ENCODE results near the gene ING5. TPM values are rescaled to one million over a fixed set of nuclear protein-coding genes. Genes with fewer than 3 reads are reported as not detected.

ING5 gene
- total and polyA plus RNA-seq, 2 donors (not counting 3 experiments of a cell fraction or from before 2014, with no cell fraction given) = 24.5 to 33.4 TPM

- Histone ChIP-seq H3K9me1 (replicated peaks; ENCODE audit: control insufficient read depth, extremely low read depth, insufficient read depth, low read length) (no peaks in the 10 kb centered on the region), H3K4me3 (replicated peaks in 1 of 3; ENCODE audit: insufficient read depth in 1 of 3, low read depth in 1 of 3, low read length in 3 of 3) (no peak overlapping the region), H3K27ac (ENCODE audit: insufficient read depth, low read depth, low read length) (no peak overlapping the region), H3K9me3 (replicated peaks; ENCODE audit: control insufficient read depth, insufficient read depth, low read length) (no peaks in the 10 kb centered on the region), H3K4me2 (ENCODE audit: insufficient read depth, low read length) (no peak overlapping the region), H3K36me3 (ENCODE audit: control insufficient read depth in 2 of 2, extremely low read depth in 1 of 2, insufficient read depth in 2 of 2, low read length in 2 of 2) (peaks cover 0 to 11% of the 10 kb centered on the region in 2 experiments), H3K4me1 (ENCODE audit: control insufficient read depth, extremely low read depth, insufficient read depth, low read length) (no peaks in the 10 kb centered on the region), H3K27me3 (ENCODE audit: control insufficient read depth in 2 of 2, insufficient read depth in 2 of 2, low read length in 2 of 2) (no peaks in the 10 kb centered on the region), H3K9ac (replicated peaks; ENCODE audit: extremely low read depth, insufficient read depth, low read length) (no peak overlapping the region), H3K79me2 (ENCODE audit: control insufficient read depth, insufficient read depth, low read length) (no peaks in the 10 kb centered on the region), H4K20me1 (replicated peaks; ENCODE audit: control insufficient read depth, extremely low read depth, insufficient read depth, low read length) (no peaks in the 10 kb centered on the region), H2AFZ (ENCODE audit: low read depth, low read length) (no peak overlapping the region)
- no TSS peak for BruUV-seq (replicated peaks)
- POLR2A ChIA-PET = no interaction called here
- peak; percentile 87 for FAIRE-seq
- dilution Hi-C loops (cut with MboI; ENCODE audit: extremely low pct_ligation_motif_present, low sequenced_read_pairs) = no loop called here
- TF ChIP-seq, protein P1, sequence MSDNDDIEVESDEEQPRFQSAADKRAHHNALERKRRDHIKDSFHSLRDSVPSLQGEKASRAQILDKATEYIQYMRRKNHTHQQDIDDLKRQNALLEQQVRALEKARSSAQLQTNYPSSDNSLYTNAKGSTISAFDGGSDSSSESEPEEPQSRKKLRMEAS (IDR thresholded peaks at IDR 0.05; ENCODE audit: insufficient read depth, insufficient read length) = no peak
- TF ChIP-seq GATA2 (IDR thresholded peaks at IDR 0.05; ENCODE audit: insufficient read depth, insufficient read length, low read depth, low read length) (no peak), POLR2AphosphoS5 (IDR thresholded peaks at IDR 0.05; ENCODE audit: insufficient read depth, low read depth, low read length) (no peak), POLR2A (IDR thresholded peaks at IDR 0.05; ENCODE audit: low read depth, low read length) (no peak), FOS (IDR thresholded peaks at IDR 0.05; ENCODE audit: borderline replicate concordance, insufficient read depth, low read length) (no peak), MYC (IDR thresholded peaks at IDR 0.05; ENCODE audit: low read depth, low read length) (no peak), JUN (IDR thresholded peaks at IDR 0.05; ENCODE audit: borderline replicate concordance, insufficient read depth, insufficient read length, low read depth) (no peak), EZH2 (IDR thresholded peaks at IDR 0.05; ENCODE audit: borderline replicate concordance, low read depth, low read length, severe bottlenecking) (no peak)
- TF ChIP-seq, protein P2, sequence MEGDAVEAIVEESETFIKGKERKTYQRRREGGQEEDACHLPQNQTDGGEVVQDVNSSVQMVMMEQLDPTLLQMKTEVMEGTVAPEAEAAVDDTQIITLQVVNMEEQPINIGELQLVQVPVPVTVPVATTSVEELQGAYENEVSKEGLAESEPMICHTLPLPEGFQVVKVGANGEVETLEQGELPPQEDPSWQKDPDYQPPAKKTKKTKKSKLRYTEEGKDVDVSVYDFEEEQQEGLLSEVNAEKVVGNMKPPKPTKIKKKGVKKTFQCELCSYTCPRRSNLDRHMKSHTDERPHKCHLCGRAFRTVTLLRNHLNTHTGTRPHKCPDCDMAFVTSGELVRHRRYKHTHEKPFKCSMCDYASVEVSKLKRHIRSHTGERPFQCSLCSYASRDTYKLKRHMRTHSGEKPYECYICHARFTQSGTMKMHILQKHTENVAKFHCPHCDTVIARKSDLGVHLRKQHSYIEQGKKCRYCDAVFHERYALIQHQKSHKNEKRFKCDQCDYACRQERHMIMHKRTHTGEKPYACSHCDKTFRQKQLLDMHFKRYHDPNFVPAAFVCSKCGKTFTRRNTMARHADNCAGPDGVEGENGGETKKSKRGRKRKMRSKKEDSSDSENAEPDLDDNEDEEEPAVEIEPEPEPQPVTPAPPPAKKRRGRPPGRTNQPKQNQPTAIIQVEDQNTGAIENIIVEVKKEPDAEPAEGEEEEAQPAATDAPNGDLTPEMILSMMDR (IDR thresholded peaks at IDR 0.05; ENCODE audit: extremely low read depth in 1 of 2, insufficient read depth in 1 of 2, low read depth in 1 of 2, low read length in 2 of 2) = no peak
- CTCF ChIA-PET = interaction anchor here (1.1 kb wide), 1 partner anchor 16 kb away, joined by 3 read pairs; the partner anchor contains the start of gene D2HGDH
- DNase-seq (ENCODE audit: low read depth, low spot score) = peak; percentile 62
- intact Hi-C loops (cut with micrococcal nuclease) = loop anchor here (1.0 kb wide), 1 partner anchor 15 kb away; no protein-coding TSS in a partner anchor
These were observed 48.4 kb downstream of the ING5 start for GRCh38 chr2:241750076-241750840.

Measured in endothelial cell of umbilical vein (primary cell).